K562 (cell line): ENCODE measurements around the gene NUTF2. TPM values are rescaled to one million over a fixed set of nuclear protein-coding genes. Genes with fewer than 3 reads are reported as not detected.

Experiments used
- CBX5 ChIP-seq: IDR thresholded peaks from 2 replicates; pipeline ENCODE4 v1.6.1; 2014; ENCODE audit warnings: low read depth, borderline replicate concordance
- DACH1 ChIP-seq: fragments of 450-650 bp; IDR thresholded peaks from 2 replicates; pipeline ENCODE4 v1.6.1; 2018; ENCODE audit not compliant: partially characterized antibody
- EP400 ChIP-seq: fragments of 450-650 bp; IDR thresholded peaks from 2 replicates; pipeline ENCODE4 v1.6.1; 2017; ENCODE audit warnings: antibody characterized with exemption, mild to moderate bottlenecking, moderate library complexity
- FOXA3 ChIP-seq, 2 experiments: fragments of 450-650 bp in 1 of 2; sonication (generic) in 1 of 2; formaldehyde crosslinking; IDR thresholded peaks in 1 of 2; conservative IDR thresholded peaks in 1 of 2; 2 replicates each; pipeline versions ENCODE4 v1.4.0 to v1.8.0; 2020 to 2022; ENCODE audit warnings: mild to moderate bottlenecking in 2 of 2, missing genetic modification reagents in 1 of 2
- FOXK2 ChIP-seq, 2 experiments: fragments of 450-650 bp; IDR thresholded peaks in 1 of 2; conservative IDR thresholded peaks in 1 of 2; 2 replicates each; pipeline ENCODE4 v1.6.1; 2016; ENCODE audit warnings: low read depth in 2 of 2, mild to moderate bottlenecking in 1 of 2
- GTF2A2 ChIP-seq: IDR thresholded peaks from 2 replicates; pipeline ENCODE4 v1.6.1; 2016; ENCODE audit warnings: mild to moderate bottlenecking, missing genetic modification characterization, missing compliant biosample characterization
- JUND ChIP-seq, 2 experiments: IDR thresholded peaks; 2 replicates in 1 of 2; 3 replicates in 1 of 2; pipeline ENCODE4 v1.6.1; 2011; ENCODE audit warnings: borderline replicate concordance in 2 of 2, low read depth in 2 of 2, low read length in 2 of 2, improper control_type of control experiment in 1 of 2, missing biosample characterization in 1 of 2, missing genetic modification characterization in 1 of 2, missing genetic modification reagents in 1 of 2
- MAZ ChIP-seq, 2 experiments: fragments of 450-650 bp in 1 of 2; sonication (generic) in 1 of 2; formaldehyde crosslinking; IDR thresholded peaks in 1 of 2; conservative IDR thresholded peaks in 1 of 2; 2 replicates each; pipeline versions ENCODE4 v1.4.0 to v1.5.0; 2020; ENCODE audit warnings: mild to moderate bottlenecking in 1 of 2, missing genetic modification reagents in 1 of 2
- POLR2AphosphoS5 ChIP-seq: IDR thresholded peaks from 2 replicates; pipeline ENCODE4 v1.6.1; 2011; ENCODE audit warnings: mild to moderate bottlenecking, low read depth, low read length, moderate library complexity; ENCODE audit not compliant: control insufficient read depth, insufficient read depth
- RBBP5 ChIP-seq: fragments of 200-600 bp; sonication (generic); IDR thresholded peaks from 2 replicates; pipeline ENCODE4 v1.6.1; 2012; ENCODE audit warnings: borderline replicate concordance, mild to moderate bottlenecking, low read length, control low read depth, inconsistent platforms; ENCODE audit not compliant: insufficient read depth, poor library complexity, severe bottlenecking
- SAFB2 ChIP-seq: fragments of 200-400 bp; formaldehyde crosslinking; IDR thresholded peaks from 2 replicates; pipeline ENCODE4 v1.6.1; 2018; ENCODE audit warnings: borderline replicate concordance, low read length, low read depth, moderate library complexity; ENCODE audit not compliant: severe bottlenecking
- polyA plus RNA-seq, 8 experiments: library from polyadenylated mRNA; depleted of rRNA in 4 of 8; stranded (reverse) in 5 of 8; unstranded in 3 of 8; fragments of >200 nt; fragmentation: Nextera tagmentation in 2 of 8; fragmentation: Illumina TruSeq in 1 of 8; extraction: Ambion mirVana in 2 of 8; extraction: Trizol in 1 of 8; gene quantifications; 2 replicates each; pipeline versions ENCODE4 v1.2.1 to v1.2.3, GENCODE V29; 2011 to 2014; ENCODE audit warnings: inconsistent platforms in 1 of 8, missing spikeins in 1 of 8
- total RNA-seq, 7 experiments: library from RNA; depleted of rRNA in 6 of 7; stranded (reverse); fragments of >200 nt in 6 of 7; fragmentation: Illumina TruSeq in 2 of 7; extraction: Trizol in 2 of 7; gene quantifications; 2 replicates each; pipeline versions ENCODE4 v1.2.1 to v1.2.3, GENCODE V29; 2011 to 2021; ENCODE audit warnings: low replicate concordance in 1 of 7
- TF ChIP-seq, protein P1 (sequence below): fragments of 250-450 bp; sonication (Bioruptor Pico); IDR thresholded peaks from 2 replicates; pipeline ENCODE4 v1.4.0; 2020; ENCODE audit warnings: mild to moderate bottlenecking
- TF ChIP-seq, protein P2 (sequence below): sonication (generic); formaldehyde crosslinking; IDR thresholded peaks from 2 replicates; pipeline ENCODE4 v1.9.0; 2022; ENCODE audit warnings: mild to moderate bottlenecking, missing genetic modification reagents
- TF ChIP-seq, protein P3 (sequence below): sonication (generic); formaldehyde crosslinking; IDR thresholded peaks from 2 replicates; pipeline ENCODE4 v1.8.0; 2022; ENCODE audit warnings: missing genetic modification reagents, mild to moderate bottlenecking, moderate library complexity, borderline replicate concordance
- TF ChIP-seq, protein P4 (sequence below): fragments of 450-650 bp; formaldehyde crosslinking; IDR thresholded peaks from 2 replicates; pipeline ENCODE4 v1.4.0; 2022; ENCODE audit warnings: missing genetic modification characterization
- TF ChIP-seq, protein P5 (sequence below): fragments of 250-450 bp; sonication (Bioruptor Pico); IDR thresholded peaks from 2 replicates; pipeline ENCODE4 v1.5.0; 2021
- TF ChIP-seq, protein P6 (sequence below): conservative IDR thresholded peaks from 2 replicates; pipeline ENCODE4 v1.6.1; 2011; ENCODE audit warnings: low read depth, mild to moderate bottlenecking, low read length; ENCODE audit not compliant: control insufficient read depth

NUTF2 gene
- total and polyA plus RNA-seq, 9 of the 15 experiments (the other 6 are each of a cell fraction or from before 2014, with no cell fraction given): 106 to 248 (median 147) TPM

DNA sequence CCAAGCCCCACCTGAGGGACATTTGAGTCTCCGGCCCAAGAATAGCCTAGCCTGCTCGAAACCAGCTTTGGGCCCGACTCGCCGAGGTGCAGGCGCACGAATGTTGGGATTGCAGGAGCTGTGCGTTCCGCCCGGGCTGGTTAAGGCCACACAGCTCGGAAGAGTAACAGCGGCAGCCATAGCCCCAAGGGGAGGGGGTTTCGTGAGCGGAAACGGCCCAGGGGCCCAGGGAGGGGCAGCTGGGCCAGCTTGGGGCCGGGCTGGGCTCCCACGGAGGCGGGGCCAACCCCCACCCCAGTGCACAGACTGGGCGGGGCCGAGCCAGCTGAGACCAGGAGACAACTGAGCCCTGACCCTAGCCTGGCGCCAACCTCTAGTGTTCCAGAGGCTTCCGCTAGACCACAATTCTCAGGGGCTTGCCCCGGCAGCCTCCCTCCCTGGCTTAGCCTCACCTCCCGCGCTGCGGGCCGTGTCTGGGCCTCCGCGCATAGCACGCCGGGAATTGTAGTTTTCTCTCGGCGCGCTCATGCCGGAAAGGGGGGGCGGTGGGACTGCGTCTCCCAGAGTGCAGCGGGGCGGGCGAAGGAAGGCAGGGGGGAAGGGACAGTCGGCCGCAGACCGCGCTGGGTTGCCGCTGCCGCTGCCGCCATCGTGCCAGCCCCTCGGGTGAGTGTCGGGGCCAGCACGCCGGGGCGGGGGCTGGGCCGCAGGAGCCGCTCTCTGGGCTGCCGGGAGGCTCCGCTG lies at the start of gene NUTF2 (continued):
- TF ChIP-seq, protein P1, sequence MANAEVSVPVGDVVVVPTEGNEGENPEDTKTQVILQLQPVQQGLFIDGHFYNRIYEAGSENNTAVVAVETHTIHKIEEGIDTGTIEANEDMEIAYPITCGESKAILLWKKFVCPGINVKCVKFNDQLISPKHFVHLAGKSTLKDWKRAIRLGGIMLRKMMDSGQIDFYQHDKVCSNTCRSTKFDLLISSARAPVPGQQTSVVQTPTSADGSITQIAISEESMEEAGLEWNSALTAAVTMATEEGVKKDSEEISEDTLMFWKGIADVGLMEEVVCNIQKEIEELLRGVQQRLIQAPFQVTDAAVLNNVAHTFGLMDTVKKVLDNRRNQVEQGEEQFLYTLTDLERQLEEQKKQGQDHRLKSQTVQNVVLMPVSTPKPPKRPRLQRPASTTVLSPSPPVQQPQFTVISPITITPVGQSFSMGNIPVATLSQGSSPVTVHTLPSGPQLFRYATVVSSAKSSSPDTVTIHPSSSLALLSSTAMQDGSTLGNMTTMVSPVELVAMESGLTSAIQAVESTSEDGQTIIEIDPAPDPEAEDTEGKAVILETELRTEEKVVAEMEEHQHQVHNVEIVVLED (CRISPR knock-in tag): peak; percentile 86
- TF ChIP-seq, protein P2, sequence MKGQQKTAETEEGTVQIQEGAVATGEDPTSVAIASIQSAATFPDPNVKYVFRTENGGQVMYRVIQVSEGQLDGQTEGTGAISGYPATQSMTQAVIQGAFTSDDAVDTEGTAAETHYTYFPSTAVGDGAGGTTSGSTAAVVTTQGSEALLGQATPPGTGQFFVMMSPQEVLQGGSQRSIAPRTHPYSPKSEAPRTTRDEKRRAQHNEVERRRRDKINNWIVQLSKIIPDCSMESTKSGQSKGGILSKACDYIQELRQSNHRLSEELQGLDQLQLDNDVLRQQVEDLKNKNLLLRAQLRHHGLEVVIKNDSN (CRISPR knock-in tag): no peak; the same call in 1 of the 2 replicates
- TF ChIP-seq, protein P3, sequence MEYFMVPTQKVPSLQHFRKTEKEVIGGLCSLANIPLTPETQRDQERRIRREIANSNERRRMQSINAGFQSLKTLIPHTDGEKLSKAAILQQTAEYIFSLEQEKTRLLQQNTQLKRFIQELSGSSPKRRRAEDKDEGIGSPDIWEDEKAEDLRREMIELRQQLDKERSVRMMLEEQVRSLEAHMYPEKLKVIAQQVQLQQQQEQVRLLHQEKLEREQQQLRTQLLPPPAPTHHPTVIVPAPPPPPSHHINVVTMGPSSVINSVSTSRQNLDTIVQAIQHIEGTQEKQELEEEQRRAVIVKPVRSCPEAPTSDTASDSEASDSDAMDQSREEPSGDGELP (CRISPR knock-in tag): peak; percentile 99
- TF ChIP-seq, protein P4, sequence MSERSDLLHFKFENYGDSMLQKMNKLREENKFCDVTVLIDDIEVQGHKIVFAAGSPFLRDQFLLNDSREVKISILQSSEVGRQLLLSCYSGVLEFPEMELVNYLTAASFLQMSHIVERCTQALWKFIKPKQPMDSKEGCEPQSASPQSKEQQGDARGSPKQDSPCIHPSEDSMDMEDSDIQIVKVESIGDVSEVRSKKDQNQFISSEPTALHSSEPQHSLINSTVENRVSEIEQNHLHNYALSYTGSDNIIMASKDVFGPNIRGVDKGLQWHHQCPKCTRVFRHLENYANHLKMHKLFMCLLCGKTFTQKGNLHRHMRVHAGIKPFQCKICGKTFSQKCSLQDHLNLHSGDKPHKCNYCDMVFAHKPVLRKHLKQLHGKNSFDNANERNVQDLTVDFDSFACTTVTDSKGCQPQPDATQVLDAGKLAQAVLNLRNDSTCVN (CRISPR knock-in tag): no peak
- TF ChIP-seq FOXA3 (CRISPR knock-in tag; conservative IDR thresholded peaks at IDR 0.05 in 1 of 2, IDR thresholded peaks at IDR 0.05 in 1 of 2): peak in 1 of 2 experiments; percentile 58; a peak in 1 of 4 replicates
- TF ChIP-seq SAFB2: no peak
- TF ChIP-seq JUND (IDR thresholded peaks at IDR 0.05; ENCODE audit: borderline replicate concordance, low read depth, low read length): peak; percentile 42; the same call in 1 of the 2 replicates
- no peak for TF ChIP-seq JUND (tag; IDR thresholded peaks at IDR 0.05; ENCODE audit: borderline replicate concordance, low read depth, low read length)
- peak; percentile 89 for TF ChIP-seq EP400
- peak; percentile 79 for TF ChIP-seq DACH1
- TF ChIP-seq, protein P5, sequence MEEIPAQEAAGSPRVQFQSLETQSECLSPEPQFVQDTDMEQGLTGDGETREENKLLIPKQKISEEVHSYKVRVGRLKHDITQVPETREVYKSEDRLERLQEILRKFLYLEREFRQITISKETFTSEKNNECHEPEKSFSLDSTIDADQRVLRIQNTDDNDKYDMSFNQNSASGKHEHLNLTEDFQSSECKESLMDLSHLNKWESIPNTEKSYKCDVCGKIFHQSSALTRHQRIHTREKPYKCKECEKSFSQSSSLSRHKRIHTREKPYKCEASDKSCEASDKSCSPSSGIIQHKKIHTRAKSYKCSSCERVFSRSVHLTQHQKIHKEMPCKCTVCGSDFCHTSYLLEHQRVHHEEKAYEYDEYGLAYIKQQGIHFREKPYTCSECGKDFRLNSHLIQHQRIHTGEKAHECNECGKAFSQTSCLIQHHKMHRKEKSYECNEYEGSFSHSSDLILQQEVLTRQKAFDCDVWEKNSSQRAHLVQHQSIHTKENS (CRISPR knock-in tag): no peak
- TF ChIP-seq GTF2A2 (tag): no peak
- 0 out of 2 replicates have a peak, but pooled peaks have one; percentile 23 for TF ChIP-seq CBX5
- TF ChIP-seq, protein P6, sequence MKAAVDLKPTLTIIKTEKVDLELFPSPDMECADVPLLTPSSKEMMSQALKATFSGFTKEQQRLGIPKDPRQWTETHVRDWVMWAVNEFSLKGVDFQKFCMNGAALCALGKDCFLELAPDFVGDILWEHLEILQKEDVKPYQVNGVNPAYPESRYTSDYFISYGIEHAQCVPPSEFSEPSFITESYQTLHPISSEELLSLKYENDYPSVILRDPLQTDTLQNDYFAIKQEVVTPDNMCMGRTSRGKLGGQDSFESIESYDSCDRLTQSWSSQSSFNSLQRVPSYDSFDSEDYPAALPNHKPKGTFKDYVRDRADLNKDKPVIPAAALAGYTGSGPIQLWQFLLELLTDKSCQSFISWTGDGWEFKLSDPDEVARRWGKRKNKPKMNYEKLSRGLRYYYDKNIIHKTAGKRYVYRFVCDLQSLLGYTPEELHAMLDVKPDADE: peak; percentile 98
- peak; percentile 94 to 98 for TF ChIP-seq MAZ (CRISPR knock-in tag; conservative IDR thresholded peaks at IDR 0.05 in 1 of 2, IDR thresholded peaks at IDR 0.05 in 1 of 2)
- TF ChIP-seq FOXK2 (conservative IDR thresholded peaks at IDR 0.05 in 1 of 2, IDR thresholded peaks at IDR 0.05 in 1 of 2; ENCODE audit: low read depth in 2 of 2): peak in 1 of 2 experiments; percentile 50; a peak in 1 of 4 replicates
- TF ChIP-seq RBBP5: peak; percentile 69
- peak; percentile 43; the same call in 1 of the 2 replicates for TF ChIP-seq POLR2AphosphoS5
